Urinary bladder (tissue), 4 donors: ENCODE measurements around the gene CISH. TPM values are rescaled to one million over a fixed set of nuclear protein-coding genes. Genes with fewer than 3 reads are reported as not detected.

Experiments used
- DNase-seq: peaks from one replicate; pipeline ENCODE4 v3.0.0-alpha.2; 2015; ENCODE audit errors: extremely low spot score
- H3K27ac ChIP-seq: one replicate; pipeline ENCODE4 v1.5.1; 2013; ENCODE audit warnings: low read depth, mild to moderate bottlenecking, moderate library complexity
- H3K36me3 ChIP-seq: one replicate; pipeline ENCODE4 v1.6.1; 2013; ENCODE audit warnings: mild to moderate bottlenecking, moderate library complexity; ENCODE audit not compliant: insufficient read depth
- H3K4me1 ChIP-seq: one replicate; pipeline ENCODE4 v1.6.1; 2013; ENCODE audit warnings: mild to moderate bottlenecking, moderate library complexity; ENCODE audit not compliant: insufficient read depth
- H3K4me3 ChIP-seq: one replicate; pipeline ENCODE4 v1.5.1; 2013; ENCODE audit warnings: low read depth, low read length
- WGBS: extraction: QIAGEN DNeasy Blood & Tissue Kit; methylation state at CpG from one replicate; pipeline ENCODE4 v1.1.7; 2013; 5-methylcytosine and 5-hydroxymethylcytosine counted together
- polyA plus RNA-seq: library from polyadenylated mRNA; stranded (reverse); fragments of 200-250 nt; gene quantifications from one replicate; pipeline ENCODE4 v1.2.3, GENCODE V29; 2013
- total RNA-seq: library from RNA; depleted of rRNA; stranded (reverse); fragments of >200 nt; gene quantifications from one replicate; pipeline ENCODE4 v1.2.3, GENCODE V29; 2014
- donor health status: healthy with polysubstance abuse.
- donor health status: healthy.

CISH gene
- total and polyA plus RNA-seq, 2 donors, result 5.0 to 7.9 TPM

DNA sequence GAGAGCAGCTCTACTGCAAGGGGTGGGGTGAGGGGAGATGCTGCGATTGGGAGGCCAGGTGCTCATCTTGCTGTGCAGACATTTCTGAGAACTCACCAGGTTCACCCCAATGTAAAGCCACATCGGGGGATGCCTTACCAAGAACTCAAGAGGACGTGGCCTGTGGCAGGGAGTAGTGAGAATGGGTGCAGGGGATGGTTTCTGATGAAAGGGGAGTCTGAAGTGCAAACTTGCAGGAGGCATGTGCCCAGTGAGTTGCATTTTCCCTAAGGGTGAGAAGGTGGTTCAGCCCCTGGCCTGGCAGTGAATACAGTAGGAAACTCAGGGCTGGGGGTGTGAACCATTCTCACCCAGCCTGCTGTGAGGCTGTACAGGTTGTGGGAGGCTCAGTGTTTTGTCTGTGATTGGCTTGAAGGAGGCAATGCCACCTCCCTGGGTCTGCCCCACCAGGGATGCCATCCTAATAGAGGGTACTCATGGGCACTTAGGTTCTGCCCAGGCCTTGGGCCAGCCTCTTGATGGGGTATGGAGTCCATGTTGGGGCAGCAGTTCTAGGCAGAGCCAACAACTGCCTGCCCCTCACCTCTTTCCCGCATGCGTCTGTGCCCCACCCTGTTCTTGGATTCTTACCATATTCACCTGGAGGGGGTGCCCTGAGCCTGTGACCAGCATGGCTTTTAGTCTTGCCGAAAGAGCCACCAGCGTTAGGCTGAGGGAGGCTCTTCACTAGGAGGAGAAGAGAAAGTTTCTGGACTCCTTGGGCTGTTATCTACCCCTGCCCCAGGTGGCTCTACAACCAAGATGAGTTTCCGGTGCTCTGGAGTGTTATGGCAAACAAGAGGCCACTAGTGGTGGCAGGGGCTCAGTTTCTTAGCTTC lies 37.8 kb downstream of the CISH start:
- Histone ChIP-seq H3K4me3 (no peak overlapping the region), H3K36me3 (no peaks in the 10 kb centered on the region), H3K27ac (no peak overlapping the region), H3K4me1 (no peaks in the 10 kb centered on the region)
- WGBS, result 81% methylated on average over 8 of the region's 8 CpGs
- no peak for DNase-seq

DNA sequence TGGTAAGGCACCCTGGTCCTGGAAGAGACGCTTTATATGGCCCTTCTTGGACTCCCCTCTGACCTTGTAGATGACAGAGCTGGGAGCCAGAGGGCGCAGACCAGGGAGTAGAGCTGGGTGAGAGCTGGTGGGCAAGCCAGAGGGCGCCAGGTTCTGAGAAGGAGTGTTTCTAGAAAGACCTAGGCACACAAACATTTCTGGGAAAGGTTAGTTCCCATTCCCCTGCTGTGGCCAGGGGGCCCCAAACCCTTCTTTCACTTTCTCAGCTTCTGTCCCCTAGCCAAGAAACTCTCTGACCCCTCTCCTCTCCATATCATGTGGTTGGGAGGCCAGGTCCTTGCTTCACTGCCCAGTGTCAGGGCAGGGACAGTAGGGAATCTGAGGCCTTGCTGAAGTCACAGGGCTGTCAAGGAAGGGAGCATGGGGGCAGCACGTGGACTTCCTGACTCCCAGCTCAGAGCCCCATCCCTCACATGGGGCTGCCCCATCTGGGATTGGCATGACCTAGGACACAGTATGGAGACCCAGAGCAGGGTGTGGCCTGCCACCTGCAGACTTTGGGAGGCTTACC lies 38.7 kb downstream of the CISH start:
- DNase-seq, result no peak
- Histone ChIP-seq H3K4me1 (no peaks in the 10 kb centered on the region), H3K4me3 (no peak overlapping the region), H3K27ac (no peak overlapping the region), H3K36me3 (no peaks in the 10 kb centered on the region)
- WGBS, result 86% methylated on average over 4 of the region's 4 CpGs

DNA sequence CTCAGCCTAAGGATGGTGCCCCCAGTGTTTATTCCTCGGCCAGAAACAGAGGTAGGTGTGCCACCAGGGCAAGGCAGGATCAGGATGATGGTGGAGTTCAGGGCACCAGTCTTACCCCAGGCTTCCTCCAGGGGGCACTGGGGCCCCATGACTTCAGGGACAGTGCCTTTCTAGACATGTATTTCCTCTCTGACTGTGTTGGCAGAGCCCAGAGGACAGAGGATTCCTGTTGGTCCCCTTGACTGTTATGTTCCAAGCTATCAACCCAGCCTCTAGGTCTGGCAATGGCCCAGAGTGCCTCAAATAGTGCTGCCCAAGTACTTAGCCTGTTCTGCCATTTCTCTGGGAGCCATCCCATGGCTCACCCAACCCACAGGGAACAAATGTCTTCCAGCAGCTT lies 39.4 kb downstream of the CISH start:
- 25% methylated on average over 1 of the region's 1 CpG for WGBS
- Histone ChIP-seq H3K27ac (no peak overlapping the region), H3K4me1 (no peaks in the 10 kb centered on the region), H3K4me3 (no peak overlapping the region), H3K36me3 (no peaks in the 10 kb centered on the region)
- DNase-seq, result no peak

DNA sequence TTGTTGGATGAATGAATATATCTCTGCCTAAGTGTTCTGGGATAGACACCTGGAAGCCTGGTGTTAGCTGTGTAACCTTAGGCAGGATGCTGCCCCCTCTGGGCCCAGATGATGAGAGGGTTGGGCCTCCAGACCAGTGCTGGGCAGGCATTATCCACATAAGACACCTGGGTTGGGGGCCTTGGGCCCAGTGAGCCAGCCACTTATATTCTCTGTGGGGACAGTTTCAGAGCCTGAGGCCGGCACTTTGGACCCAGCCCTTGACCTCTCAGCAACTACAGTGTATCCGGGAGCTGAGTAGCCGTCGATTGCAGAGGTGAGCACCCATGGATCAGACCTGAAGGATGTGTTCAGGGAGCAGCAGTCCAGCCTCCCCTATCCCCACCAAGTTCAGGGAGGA lies 40.1 kb downstream of the CISH start:
- WGBS, result 84% methylated on average over 4 of the region's 4 CpGs
- Histone ChIP-seq H3K36me3 (no peaks in the 10 kb centered on the region), H3K4me1 (no peaks in the 10 kb centered on the region), H3K4me3 (no peak overlapping the region), H3K27ac (no peak overlapping the region)
- no peak for DNase-seq

DNA sequence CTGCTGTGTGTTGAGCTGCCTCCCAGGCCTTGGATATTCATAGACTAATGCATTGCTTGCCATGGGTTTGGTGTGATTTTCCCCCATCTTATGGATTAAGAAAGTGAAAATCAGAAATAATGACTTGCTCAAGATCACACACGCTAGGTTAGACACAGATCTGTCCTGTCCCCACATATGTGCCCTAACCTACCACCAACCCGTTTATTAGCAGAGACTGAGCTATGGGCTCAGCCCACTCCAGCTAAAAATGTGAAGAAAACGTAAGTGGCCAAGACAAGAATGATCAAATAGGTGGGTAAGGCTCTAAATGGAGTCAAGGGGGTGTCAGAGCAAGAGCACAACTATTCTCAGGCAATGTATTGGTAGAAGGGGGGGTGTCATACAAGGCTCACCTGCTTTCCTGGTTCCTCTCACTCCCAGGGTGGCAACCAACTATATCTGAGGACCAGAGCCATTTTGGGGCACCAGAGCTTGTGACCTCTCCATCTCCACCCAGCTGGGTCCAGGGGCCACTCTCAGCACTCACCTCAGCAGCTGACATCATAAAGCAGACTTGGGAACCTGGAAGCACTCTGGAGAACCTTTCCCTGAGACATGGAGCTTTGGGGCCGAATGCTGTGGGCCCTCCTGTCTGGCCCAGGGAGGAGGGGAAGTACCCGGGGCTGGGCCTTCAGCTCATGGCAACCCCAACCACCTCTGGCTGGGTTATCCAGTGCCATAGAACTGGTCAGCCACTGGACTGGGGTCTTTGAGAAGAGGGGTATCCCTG lies 40.9 kb downstream of the CISH start:
- WGBS, result 79% methylated on average over 5 of the region's 5 CpGs
- H3K27ac ChIP-seq, result no peak overlapping the region

GRCh38 chr3:50568947-50569749 lies 42.4 kb downstream of the CISH start, which contains the start of gene HEMK1:
Gene HEMK1 (plus strand): TSS chr3:50569522. CDS start chr3:50571105, 1,583 bp downstream.
- under 1% methylated on average over 55 of the region's 55 CpGs for WGBS
- peak; percentile 92 for DNase-seq
- Histone ChIP-seq H3K36me3 (no peaks in the 10 kb centered on the region), H3K27ac (peak within 1 kb of the TSS; percentile 81), H3K4me1 (no peaks in the 10 kb centered on the region), H3K4me3 (peak within 1 kb of the TSS; percentile 58)

More for the DNA sequence above, 40.9 kb downstream of the CISH start:
- no peaks in the 10 kb centered on the region for H3K4me1 ChIP-seq
- H3K36me3 ChIP-seq, result no peaks in the 10 kb centered on the region
- H3K4me3 ChIP-seq, result no peak overlapping the region
- no peak for DNase-seq

DNA sequence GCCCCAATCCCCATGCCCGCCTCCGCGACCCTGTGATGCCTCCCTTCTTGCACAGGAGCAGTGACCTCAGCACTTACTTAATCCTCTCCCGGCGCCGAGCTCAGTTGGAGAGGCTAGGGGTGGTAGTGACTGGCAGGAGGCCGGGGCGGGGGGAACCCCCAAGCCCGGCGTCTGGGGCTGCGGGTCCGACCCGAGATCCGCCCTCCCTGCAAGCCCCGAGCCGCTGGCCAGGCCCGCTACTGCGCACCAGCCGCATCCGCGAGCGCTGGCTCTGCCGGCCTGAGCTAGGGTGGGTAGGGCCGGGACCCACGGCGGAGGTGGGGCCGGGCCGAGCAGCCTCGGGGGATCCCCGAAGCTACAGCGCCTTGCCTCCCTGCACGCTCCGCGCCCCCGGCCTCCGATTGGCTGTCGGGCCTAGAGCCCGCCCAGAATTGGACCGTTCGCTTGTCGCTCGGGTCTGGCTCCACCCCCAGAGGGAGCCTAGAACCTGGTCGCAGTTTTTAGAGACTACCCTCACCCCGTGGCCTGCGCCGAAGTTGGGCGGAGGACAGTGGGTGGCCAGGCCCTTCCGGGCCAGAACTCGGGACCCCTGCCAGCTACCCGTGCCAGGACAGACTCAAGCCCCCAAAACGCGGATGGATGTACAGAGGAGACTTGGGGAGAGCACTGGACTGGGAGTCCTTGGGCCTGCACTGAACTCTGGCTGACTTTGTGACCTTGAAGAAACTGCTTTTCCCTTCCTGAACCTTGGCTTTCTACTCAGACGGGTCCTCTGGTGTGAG lies 44.0 kb downstream of the CISH start, which contains the start of gene C3orf18:
Gene C3orf18 (minus strand): TSS at position 362 of the 782 bp plus-strand sequence. CDS start 2,048 bp downstream, outside the sequence.
- DNase-seq, result peak; percentile 65
- H3K36me3 ChIP-seq, result no peaks in the 10 kb centered on the region
- H3K27ac ChIP-seq, result no peak within 1 kb of the TSS
- no peaks in the 10 kb centered on the region for H3K4me1 ChIP-seq
- H3K4me3 ChIP-seq, result peak within 1 kb of the TSS; percentile 49
- 2% methylated on average over 53 of the region's 53 CpGs for WGBS

DNA sequence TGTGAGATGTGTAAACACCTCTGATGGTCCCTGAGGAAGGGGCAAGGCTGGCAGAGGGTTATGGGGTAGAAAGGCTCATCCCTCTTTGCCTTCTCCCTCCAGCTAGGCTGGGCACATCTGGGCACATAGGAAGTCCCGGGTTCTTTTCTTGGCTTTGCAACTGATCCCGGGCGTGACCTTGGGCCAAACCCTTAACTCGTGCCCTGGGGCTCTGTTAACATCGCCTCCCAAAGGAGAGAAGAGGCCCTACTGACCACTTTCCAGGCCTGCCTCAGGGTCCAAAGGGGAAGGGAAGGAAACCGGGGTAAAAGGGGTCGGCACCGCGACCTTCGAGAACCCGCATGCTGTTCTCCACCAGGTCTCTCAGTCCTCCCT lies 44.6 kb downstream of the CISH start:
- H3K36me3 ChIP-seq, result no peaks in the 10 kb centered on the region
- no peaks in the 10 kb centered on the region for H3K4me1 ChIP-seq
- H3K27ac ChIP-seq, result no peak overlapping the region
- WGBS, result 12% methylated on average over 11 of the region's 11 CpGs
- DNase-seq, result no peak
- peak overlapping the region; percentile 49 for H3K4me3 ChIP-seq

GRCh38 chr3:50564321-50564720 lies 47.3 kb downstream of the CISH start:
- Histone ChIP-seq H3K4me1 (no peaks in the 10 kb centered on the region), H3K27ac (no peak overlapping the region), H3K4me3 (no peak overlapping the region), H3K36me3 (no peaks in the 10 kb centered on the region)
- DNase-seq, result no peak
- 87% methylated on average over 1 of the region's 1 CpG for WGBS

GRCh38 chr3:50563867-50564266 lies 47.7 kb downstream of the CISH start:
- Histone ChIP-seq H3K36me3 (no peaks in the 10 kb centered on the region), H3K4me3 (no peak overlapping the region), H3K4me1 (no peaks in the 10 kb centered on the region), H3K27ac (no peak overlapping the region)
- no peak for DNase-seq
- 90% methylated on average over 2 of the region's 2 CpGs for WGBS

GRCh38 chr3:50562861-50563260 lies 48.7 kb downstream of the CISH start:
- WGBS, result 86% methylated on average over 2 of the region's 2 CpGs
- H3K4me3 ChIP-seq, result no peak overlapping the region
- H3K4me1 ChIP-seq, result no peaks in the 10 kb centered on the region
- no peaks in the 10 kb centered on the region for H3K36me3 ChIP-seq
- no peak for DNase-seq
- no peak overlapping the region for H3K27ac ChIP-seq

GRCh38 chr3:50559702-50560101 lies 51.9 kb downstream of the CISH start:
- Histone ChIP-seq H3K36me3 (no peaks in the 10 kb centered on the region), H3K4me3 (no peak overlapping the region), H3K4me1 (no peaks in the 10 kb centered on the region), H3K27ac (no peak overlapping the region)
- no peak for DNase-seq
